SK-N-MC (cell line): ENCODE data around the gene CXCL9.
"Not testable (repeated sequence)": the region's sequence is repeated elsewhere in the genome, so short reads cannot be mapped to it uniquely, and the experiment has no call there.

Experiments used
- DNase-seq: peaks from one replicate; pipeline ENCODE4 v3.0.0-alpha.2; 2011; ENCODE audit warnings: low read depth, low spot score
- H3K27ac ChIP-seq: fragments of 200-600 bp; sonication (generic); 2 replicates; pipeline ENCODE4 v1.5.1; 2016; ENCODE audit warnings: mixed run types
- H3K36me3 ChIP-seq: fragments of 200-600 bp; sonication (generic); 2 replicates; pipeline ENCODE4 v1.6.1; 2017; ENCODE audit warnings: antibody characterized with exemption, low read length, mixed read lengths; ENCODE audit not compliant: insufficient read depth
- H3K4me3 ChIP-seq: fragments of 200-600 bp; sonication (generic); 2 replicates; pipeline ENCODE4 v1.5.1; 2016
- H3K9ac ChIP-seq: fragments of 200-600 bp; sonication (generic); 2 replicates; pipeline ENCODE4 v1.8.0; 2017; ENCODE audit warnings: mixed run types, mixed read lengths; ENCODE audit not compliant: insufficient read length
- H3K9me3 ChIP-seq: fragments of 200-600 bp; sonication (generic); 2 replicates; pipeline ENCODE4 v1.6.1; 2017; ENCODE audit warnings: low read depth, mild to moderate bottlenecking, antibody characterized with exemption, low read length, moderate library complexity, mixed read lengths
- EZH2 ChIP-seq: fragments of 200-600 bp; sonication (generic); IDR thresholded peaks from one replicate; pipeline ENCODE4 v1.6.1; 2017; ENCODE audit warnings: antibody characterized with exemption
- FOXP2 ChIP-seq: optimal IDR thresholded peaks from 2 replicates; pipeline ENCODE3; 2011; ENCODE audit warnings: mild to moderate bottlenecking, moderate library complexity; ENCODE audit not compliant: insufficient read depth; ENCODE audit errors: extremely low read length, control extremely low read depth
- POLR2AphosphoS5 ChIP-seq: IDR thresholded peaks from 2 replicates; pipeline ENCODE4 v1.6.1; 2012; ENCODE audit warnings: mild to moderate bottlenecking, low read depth, low read length, borderline replicate concordance

The CXCL9 gene

DNA sequence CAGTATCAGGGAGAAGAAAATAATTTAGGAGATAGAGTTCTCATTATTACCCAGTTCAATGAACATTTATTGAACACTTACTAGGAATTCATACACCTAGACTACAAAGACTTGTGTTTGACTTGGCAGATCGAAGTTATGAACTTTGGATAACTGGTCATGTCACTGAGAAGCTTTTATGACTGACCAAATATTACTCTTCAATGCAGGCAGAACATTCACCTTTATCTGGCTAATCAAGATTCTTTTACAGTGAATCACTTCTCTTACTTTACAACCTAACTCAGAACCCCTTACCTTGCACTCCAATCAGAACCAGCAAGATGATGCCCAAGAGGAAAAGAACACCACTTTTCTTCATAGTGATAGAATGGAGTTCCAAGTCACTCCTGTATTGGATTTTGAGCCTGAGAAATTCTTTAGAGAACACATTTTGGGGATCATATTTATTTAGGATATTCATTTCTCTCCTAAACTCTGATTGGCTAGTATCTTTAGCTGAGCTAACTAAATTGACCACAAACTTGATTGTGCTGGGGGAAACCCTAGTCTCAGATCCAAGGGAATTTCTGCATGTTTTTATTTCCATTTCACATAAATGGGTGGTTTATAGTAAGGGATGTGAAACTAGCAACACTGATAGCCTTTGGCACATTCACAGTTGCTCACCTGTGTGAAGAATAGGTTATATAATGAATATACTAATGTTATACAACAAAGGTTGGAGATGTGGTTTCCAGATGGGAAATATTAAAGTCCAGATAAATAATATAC, at the start of gene CXCL9:
TSS of gene CXCL9 (minus strand) at position 421 of the 774 bp plus-strand sequence. CDS start at position 361, 60 bp downstream.
- TF ChIP-seq FOXP2: no peak
- no peak for TF ChIP-seq EZH2
- TF ChIP-seq POLR2AphosphoS5: no peak
- Histone ChIP-seq H3K36me3 (no peaks in the 10 kb centered on the region), H3K27ac (no peak within 1 kb of the TSS), H3K9me3 (no peaks in the 10 kb centered on the region), H3K9ac (no peak within 1 kb of the TSS), H3K4me3 (no peak within 1 kb of the TSS)
- no peak for DNase-seq

GRCh38 chr4:76055421-76055820, 48.1 kb upstream of the CXCL9 start:
- TF ChIP-seq FOXP2 (no peak), POLR2AphosphoS5 (no peak)
- DNase-seq: no peak
- no peak overlapping the region for H3K27ac ChIP-seq

DNA sequence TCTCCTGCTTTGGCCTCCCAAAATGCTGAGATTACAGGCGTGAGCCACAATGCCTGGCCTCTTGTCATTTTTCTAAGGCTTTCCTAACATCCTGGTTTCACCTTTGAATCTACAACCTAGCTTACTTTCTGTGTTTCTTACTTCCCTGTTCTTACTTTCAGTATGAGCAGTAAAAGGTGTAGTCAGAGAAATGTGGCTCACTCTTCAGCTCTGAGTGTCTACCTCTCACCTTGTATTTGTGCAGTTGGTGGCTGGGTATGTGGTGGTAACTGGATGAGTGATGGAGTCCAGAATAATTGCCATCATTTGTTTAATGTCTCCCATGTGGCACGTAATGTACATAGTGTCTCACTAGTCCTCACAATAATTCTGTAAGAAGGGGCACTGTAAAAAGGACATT, 47.7 kb upstream of the CXCL9 start:
- Histone ChIP-seq H3K27ac (no peak overlapping the region), H3K9me3 (no peaks in the 10 kb centered on the region), H3K36me3 (no peaks in the 10 kb centered on the region), H3K4me3 (no peak overlapping the region), H3K9ac (no peak overlapping the region)
- TF ChIP-seq FOXP2: no peak
- no peak for TF ChIP-seq POLR2AphosphoS5
- no peak for TF ChIP-seq EZH2
- DNase-seq: no peak

More at GRCh38 chr4:76055421-76055820, 48.1 kb upstream of the CXCL9 start:
- no peak overlapping the region for H3K4me3 ChIP-seq
- H3K36me3 ChIP-seq: no peaks in the 10 kb centered on the region
- H3K9me3 ChIP-seq: no peaks in the 10 kb centered on the region
- no peak overlapping the region for H3K9ac ChIP-seq

DNA sequence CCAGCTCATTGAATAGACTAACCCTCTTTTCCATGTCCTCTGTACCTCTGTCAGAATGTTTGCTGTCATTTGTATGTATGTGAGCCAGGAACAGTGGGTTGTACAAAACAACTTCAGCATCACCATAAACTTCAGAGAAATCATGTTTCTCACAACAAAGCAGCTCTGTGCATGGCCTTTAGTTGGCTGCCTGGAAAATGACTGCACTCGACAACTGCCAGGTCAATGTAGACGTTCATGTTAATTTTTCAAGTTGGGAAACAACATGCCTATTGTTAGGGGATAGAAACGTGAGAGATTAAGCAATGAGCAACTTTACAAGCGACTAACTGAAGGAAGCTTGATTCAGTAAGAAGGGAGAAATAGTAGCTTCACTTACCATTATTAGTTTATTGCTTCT, 46.4 kb upstream of the CXCL9 start:
- DNase-seq: no peak
- Histone ChIP-seq H3K4me3 (no peak overlapping the region), H3K9ac (no peak overlapping the region), H3K9me3 (no peaks in the 10 kb centered on the region), H3K36me3 (no peaks in the 10 kb centered on the region), H3K27ac (no peak overlapping the region)
- TF ChIP-seq POLR2AphosphoS5 (no peak), EZH2 (no peak), FOXP2 (no peak)

DNA sequence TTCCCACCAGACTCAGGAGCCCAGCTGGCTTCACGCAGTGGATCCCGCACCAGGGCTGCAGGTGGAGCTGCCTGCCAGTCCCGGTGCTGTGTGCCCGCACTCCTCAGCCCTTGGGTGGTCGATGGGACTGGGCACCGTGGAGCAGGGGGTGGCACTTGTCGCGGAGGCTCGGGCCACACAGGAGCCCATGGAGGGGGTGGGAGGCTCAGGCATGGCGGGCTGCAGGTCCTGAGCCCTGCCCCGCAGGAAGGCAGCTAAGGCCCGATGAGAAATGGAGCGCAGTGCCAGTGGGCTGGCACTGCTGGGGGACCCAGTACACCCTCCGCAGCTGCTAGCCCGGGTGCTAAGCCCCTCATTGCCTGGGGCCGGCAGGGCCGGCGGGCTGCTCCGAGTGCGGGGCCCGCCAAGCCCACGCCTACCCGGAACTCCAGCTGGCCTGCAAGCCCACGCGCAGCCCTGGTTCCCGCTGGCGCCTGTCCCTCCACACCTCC, 43.3 kb upstream of the CXCL9 start:
- not testable (repeated sequence) for H3K9me3 ChIP-seq, DNase-seq, H3K36me3 ChIP-seq, H3K27ac ChIP-seq, H3K4me3 ChIP-seq, H3K9ac ChIP-seq

- H3K4me3 ChIP-seq, DNase-seq, H3K27ac ChIP-seq, H3K36me3 ChIP-seq, H3K9me3 ChIP-seq, H3K9ac ChIP-seq: not testable (repeated sequence)
Measured at GRCh38 chr4:76049860-76050416, 42.6 kb upstream of the CXCL9 start.

GRCh38 chr4:76044686-76045085, 37.4 kb upstream of the CXCL9 start:
- not testable (repeated sequence) for DNase-seq, H3K36me3 ChIP-seq, H3K9me3 ChIP-seq, H3K9ac ChIP-seq, H3K4me3 ChIP-seq, H3K27ac ChIP-seq

DNA sequence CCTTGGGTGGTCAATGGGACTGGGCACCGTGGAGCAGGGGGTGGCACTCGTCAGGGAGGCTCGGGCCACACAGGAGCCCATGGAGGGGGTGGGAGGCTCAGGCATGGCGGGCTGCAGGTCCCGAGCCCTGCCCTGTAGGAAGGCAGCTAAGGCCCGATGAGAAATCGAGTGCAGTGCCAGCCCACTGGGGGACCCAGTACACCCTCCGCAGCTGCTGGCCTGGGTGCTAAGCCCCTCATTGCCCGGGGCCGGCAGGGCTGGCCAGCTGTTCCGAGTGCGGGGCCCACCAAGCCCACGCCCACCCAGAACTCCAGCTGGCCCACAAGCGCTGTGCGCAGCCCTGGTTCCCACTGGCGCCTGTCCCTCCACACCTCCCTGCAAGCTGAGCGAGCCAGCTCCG, 36.0 kb upstream of the CXCL9 start:
- H3K9me3 ChIP-seq, H3K4me3 ChIP-seq, H3K27ac ChIP-seq, DNase-seq, H3K36me3 ChIP-seq, H3K9ac ChIP-seq: not testable (repeated sequence)

DNA sequence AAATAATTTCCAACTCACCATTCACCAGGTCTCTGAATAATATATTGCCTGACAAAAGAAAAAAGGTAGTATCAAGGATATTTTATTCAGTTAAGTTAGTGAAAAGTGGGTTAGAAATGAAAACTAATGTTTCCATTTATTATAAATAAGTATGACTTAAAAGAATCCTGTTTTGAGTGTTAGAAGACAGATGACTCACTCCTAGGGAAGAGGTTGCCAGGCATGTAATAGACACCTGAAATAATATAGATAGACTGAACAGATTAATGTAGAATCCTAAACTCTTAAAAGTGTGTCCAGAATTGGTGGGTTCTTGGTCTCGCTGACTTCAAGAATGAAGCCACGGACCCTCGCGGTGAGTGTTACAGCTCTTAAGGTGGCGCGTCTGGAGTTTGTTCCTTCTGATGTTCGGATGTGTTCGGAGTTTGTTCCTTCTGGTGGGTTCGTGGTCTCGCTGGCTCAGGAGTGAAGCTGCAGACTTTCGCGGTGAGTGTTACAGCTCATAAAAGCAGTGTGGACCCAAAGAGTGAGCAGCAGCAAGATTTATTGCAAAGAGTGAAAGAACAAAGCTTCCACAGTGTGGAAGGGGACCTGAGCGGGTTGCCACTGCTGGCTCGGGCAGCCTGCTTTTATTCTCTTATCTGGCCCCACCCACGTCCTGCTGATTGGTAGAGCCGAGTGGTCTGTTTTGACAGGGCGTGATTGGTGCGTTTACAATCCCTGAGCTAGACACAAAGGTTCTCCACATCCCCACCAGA, 35.1 kb upstream of the CXCL9 start:
- not testable (repeated sequence) for H3K9ac ChIP-seq, H3K4me3 ChIP-seq, H3K27ac ChIP-seq, DNase-seq, H3K9me3 ChIP-seq, H3K36me3 ChIP-seq
